Astrocyte of the spinal cord (primary cell): ENCODE measurements around the gene CTTN.
"Not testable (repeated sequence)": the region's sequence is repeated elsewhere in the genome, so short reads cannot be mapped to it uniquely, and the experiment has no call there.

ENCODE experiments used
- DNase-seq: peaks from one replicate; pipeline ENCODE4 v3.0.0; 2011; ENCODE audit warnings: low read depth, low spot score
- H3K4me3 ChIP-seq: 2 replicates; pipeline ENCODE4 v1.5.1; 2011; ENCODE audit warnings: low read depth, mild to moderate bottlenecking, low read length, moderate library complexity
- in situ Hi-C: cut with HindIII; loops from 2 replicates; pipeline ENCODE4 v1.10.0; 2017; ENCODE audit warnings: low sequenced_read_pairs
- TF ChIP-seq, protein P1 (sequence below): IDR thresholded peaks from 2 replicates; pipeline ENCODE4 v1.5.1; 2012; ENCODE audit warnings: low read depth, mild to moderate bottlenecking, low read length, inconsistent platforms

The CTTN gene

GRCh38 chr11:70440206-70440605, 41.9 kb downstream of the CTTN start:
- no peak for DNase-seq
- H3K4me3 ChIP-seq = no peak overlapping the region
- in situ Hi-C loops = no loop called here
- TF ChIP-seq, protein P1, sequence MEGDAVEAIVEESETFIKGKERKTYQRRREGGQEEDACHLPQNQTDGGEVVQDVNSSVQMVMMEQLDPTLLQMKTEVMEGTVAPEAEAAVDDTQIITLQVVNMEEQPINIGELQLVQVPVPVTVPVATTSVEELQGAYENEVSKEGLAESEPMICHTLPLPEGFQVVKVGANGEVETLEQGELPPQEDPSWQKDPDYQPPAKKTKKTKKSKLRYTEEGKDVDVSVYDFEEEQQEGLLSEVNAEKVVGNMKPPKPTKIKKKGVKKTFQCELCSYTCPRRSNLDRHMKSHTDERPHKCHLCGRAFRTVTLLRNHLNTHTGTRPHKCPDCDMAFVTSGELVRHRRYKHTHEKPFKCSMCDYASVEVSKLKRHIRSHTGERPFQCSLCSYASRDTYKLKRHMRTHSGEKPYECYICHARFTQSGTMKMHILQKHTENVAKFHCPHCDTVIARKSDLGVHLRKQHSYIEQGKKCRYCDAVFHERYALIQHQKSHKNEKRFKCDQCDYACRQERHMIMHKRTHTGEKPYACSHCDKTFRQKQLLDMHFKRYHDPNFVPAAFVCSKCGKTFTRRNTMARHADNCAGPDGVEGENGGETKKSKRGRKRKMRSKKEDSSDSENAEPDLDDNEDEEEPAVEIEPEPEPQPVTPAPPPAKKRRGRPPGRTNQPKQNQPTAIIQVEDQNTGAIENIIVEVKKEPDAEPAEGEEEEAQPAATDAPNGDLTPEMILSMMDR = no peak

GRCh38 chr11:70443773-70444030, 45.4 kb downstream of the CTTN start:
- no peak overlapping the region for H3K4me3 ChIP-seq
- no peak for DNase-seq
- TF ChIP-seq, protein P1 = no peak
- in situ Hi-C loops = no loop called here

- no peak for DNase-seq
- TF ChIP-seq, protein P1 = no peak
- in situ Hi-C loops = no loop called here
- no peak overlapping the region for H3K4me3 ChIP-seq
These were observed 46.8 kb downstream of the CTTN start for GRCh38 chr11:70445091-70445490.

GRCh38 chr11:70445605-70446004, 47.3 kb downstream of the CTTN start:
- no peak for DNase-seq
- in situ Hi-C loops = no loop called here
- TF ChIP-seq, protein P1 = no peak
- H3K4me3 ChIP-seq = no peak overlapping the region

DNA sequence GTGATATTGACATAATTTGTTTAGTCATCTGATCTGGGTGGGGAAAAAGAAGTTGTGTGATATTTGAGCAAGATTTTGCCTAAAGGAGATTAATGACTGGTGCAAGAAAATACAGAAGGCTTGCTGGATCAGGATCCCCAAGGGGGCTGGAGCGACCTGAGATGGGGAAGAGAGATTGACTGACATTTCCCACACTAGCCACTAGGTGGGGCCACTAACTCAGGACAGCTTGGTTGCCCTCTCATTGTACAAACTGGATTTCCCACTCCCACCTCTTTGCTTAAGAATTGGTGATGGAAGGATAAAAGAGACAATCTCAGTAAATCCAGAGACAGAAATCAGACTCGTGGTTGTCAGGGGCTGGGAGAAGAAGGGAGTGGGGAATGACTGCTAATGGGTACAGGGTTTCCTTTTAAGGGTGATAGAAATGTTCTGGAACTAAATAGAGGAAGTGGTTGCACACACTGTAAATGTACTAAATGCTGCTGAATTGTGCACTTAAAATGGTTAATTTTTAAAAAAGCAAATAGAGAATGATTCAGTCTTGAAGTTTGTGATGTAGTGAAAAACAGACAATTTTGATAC, 50.7 kb downstream of the CTTN start:
- no peak overlapping the region for H3K4me3 ChIP-seq
- in situ Hi-C loops = no loop called here
- TF ChIP-seq, protein P1 = peak; percentile 56
- DNase-seq = no peak

- peak; percentile 56 for DNase-seq
- TF ChIP-seq, protein P1 = no peak
- H3K4me3 ChIP-seq = no peak overlapping the region
- in situ Hi-C loops = no loop called here
These were observed 56.0 kb downstream of the CTTN start for GRCh38 chr11:70454197-70454767.

DNA sequence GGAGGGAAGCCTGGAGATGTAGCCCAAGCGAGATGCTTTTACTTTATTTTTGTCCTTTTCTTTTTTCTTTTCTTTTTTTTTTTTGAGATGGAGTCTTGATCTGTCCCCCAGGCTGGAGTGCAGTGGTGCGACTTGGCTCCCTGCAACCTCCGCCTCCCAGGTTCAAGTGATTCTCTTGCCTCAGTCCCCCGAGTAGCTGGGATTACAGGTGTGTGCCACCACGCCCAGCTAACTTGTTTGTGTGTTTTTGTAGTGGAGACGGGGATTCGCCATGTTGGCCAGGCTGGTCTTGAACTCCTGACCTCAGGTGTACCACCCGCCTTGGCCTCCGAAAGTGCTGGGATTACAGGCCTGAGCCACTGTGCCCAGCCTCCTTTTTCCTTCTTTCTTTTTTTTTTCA, 56.5 kb downstream of the CTTN start:
- DNase-seq, H3K4me3 ChIP-seq, in situ Hi-C loops: not testable (repeated sequence)
